ENCODE data around the gene MAP3K19. TPM values are rescaled to one million over a fixed set of nuclear protein-coding genes. Genes with fewer than 3 reads are reported as not detected.

The MAP3K19 gene
- not detected in 2 replicates for total RNA-seq

DNA sequence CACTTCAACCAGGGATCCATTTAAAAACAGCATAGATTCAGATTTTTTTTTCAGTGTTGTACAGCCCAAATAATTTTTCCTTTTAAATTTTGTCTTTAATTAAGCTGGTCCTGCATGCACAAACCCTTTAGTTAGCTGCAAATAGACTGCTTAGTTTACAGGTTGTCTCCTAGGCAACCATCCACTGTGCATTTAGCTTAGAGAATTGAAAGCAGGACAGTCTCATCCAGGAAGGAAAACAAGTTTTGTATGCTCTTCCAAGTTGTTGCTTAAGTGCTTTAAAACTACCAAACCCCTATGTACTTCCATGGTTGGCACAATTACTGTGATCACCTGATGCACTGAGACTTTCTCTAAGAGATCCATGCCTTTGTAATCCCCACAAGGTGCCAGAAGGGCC lies at the start of gene MAP3K19:
MAP3K19 (minus strand) TSS at position 148 of the 400 bp plus-strand sequence. CDS start 22,800 bp downstream, outside the sequence.

DNA sequence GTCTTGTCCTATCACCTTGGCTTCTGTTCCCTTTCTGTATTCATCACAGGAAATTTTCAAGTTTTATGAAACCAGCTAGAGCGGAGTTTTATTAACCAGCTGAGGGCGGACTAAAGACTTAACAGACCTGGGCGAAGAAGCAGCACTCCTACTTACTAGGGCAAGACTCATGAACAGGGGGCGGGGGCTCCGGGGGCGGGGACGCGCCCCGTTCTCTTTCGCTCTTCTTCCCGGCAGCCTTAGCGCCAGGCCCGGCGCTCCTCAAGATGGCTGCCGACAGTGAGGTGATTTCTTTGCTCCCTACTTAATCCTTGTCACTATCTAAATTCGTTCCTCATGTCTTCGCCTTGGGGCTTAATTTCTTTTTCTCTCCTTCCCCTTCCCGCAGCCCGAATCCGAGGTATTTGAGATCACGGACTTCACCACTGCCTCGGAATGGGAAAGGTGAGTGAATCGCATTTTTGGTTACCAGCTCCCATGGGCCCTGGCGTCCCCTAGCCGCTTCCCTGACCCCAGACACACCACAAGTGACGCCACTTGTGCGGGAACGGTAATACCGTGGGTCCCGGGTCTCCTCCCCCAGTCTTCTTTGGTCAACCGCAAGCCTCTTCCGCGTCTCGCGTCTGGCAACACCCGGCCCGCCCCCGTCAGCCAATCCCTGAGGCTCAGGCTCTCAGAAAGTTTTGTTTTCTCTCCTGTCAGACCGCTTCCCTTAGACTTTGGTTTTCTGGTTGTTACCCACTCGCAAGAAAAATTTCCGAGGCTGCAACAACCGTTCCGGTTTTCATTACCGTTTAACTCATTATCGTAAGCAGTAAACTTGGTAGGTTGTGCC lies 5.0 kb upstream of the MAP3K19 start, which contains the start of gene RAB3GAP1:
RAB3GAP1 (plus strand) TSS at position 251 of the 835 bp plus-strand sequence; CDS start at position 267, 16 bp downstream.

GRCh38 chr2:134918526-134919340 lies 128.5 kb downstream of the MAP3K19 start, which contains the start of gene CCNT2:
TSS of gene CCNT2 (plus strand) at chr2:134918822. CDS start at chr2:134918855, 33 bp downstream.

Other genes with a start within 250 kb of the MAP3K19 start
- not detected in 2 replicates for gene ACMSD, start 208.8 kb downstream of the MAP3K19 start, total RNA-seq
- 9.5 and 12.0 TPM in 2 replicates for gene CCNT2, start 128.6 kb downstream of the MAP3K19 start, total RNA-seq
- 16.1 and 20.3 TPM in 2 replicates for gene RAB3GAP1, start 4.8 kb upstream of the MAP3K19 start, total RNA-seq

Measured in mesangial cell (primary cell).